Measurements from ENCODE around the gene SLC39A7.

Gene SLC39A7

GRCh38 chr6:33203443-33204164 is 2.9 kb downstream of the SLC39A7 start:
- DNase-seq (ENCODE audit: extremely low spot score, insufficient read length, low read depth) (no peak), FAIRE-seq (no peak)

DNA sequence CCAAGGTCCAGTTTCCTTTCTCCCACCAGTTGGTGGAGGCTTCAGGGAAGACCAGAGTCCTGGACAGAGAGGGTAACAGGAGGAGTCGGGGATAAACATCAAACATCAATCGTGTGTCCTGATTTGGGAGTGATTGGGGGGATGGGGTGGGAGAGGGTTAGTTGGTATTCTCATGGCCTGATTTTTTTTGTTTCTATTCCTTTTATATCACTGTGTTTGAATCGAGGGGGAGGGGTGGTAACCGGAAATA is 3.4 kb downstream of the SLC39A7 start:
- no peak for FAIRE-seq
- DNase-seq (ENCODE audit: extremely low spot score, insufficient read length, low read depth): no peak

DNA sequence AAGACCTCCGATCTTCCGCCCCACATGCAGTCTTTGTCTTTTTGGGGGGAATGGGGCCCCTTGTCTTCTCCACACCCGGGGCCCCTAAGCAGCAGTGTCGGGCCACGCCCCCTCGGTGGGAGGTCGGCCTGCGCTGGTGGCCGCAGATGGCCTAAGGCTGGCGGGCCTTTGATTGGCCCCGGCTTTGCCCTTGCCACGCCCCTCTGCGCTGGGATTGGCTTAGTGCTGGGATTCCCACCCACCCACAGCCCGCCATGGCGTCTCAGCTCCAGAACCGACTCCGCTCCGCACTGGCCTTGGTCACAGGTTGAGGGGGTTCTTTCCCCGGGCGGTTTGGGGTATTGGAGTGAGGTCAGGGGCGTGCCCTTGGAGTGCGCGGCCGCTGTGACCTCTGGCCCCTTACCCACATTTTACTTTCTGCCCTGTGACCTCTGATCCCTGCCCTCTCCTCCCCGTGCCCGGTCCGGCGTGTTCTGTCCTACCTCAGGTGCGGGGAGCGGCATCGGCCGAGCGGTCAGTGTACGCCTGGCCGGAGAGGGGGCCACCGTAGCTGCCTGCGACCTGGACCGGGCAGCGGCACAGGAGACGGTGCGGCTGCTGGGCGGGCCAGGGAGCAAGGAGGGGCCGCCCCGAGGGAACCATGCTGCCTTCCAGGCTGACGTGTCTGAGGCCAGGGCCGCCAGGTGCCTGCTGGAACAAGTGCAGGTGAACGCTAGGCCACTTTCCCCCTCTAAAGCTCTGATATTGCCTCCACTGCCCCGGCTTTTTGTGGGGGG is 3.9 kb downstream of the SLC39A7 start, which contains the start of gene HSD17B8:
TSS of gene HSD17B8 (plus strand) at position 241 of the 776 bp plus-strand sequence. CDS start at position 255, 14 bp downstream.
- FAIRE-seq (peak; percentile 90), DNase-seq (ENCODE audit: extremely low spot score, insufficient read length, low read depth) (peak; percentile 90)

- no peak for DNase-seq (ENCODE audit: extremely low spot score, insufficient read length, low read depth)
- FAIRE-seq: no peak
Measured at GRCh38 chr6:33205191-33206026, 4.7 kb downstream of the SLC39A7 start.

- FAIRE-seq (no peak), DNase-seq (ENCODE audit: extremely low spot score, insufficient read length, low read depth) (no peak)
Measured at GRCh38 chr6:33206027-33206863, 5.6 kb downstream of the SLC39A7 start.

GRCh38 chr6:33206864-33207551 is 6.3 kb downstream of the SLC39A7 start:
- no peak for DNase-seq (ENCODE audit: extremely low spot score, insufficient read length, low read depth)

GRCh38 chr6:33207552-33208090 is 7.0 kb downstream of the SLC39A7 start:
- no peak for FAIRE-seq
- no peak for DNase-seq (ENCODE audit: extremely low spot score, insufficient read length, low read depth)

More at GRCh38 chr6:33206864-33207551, 6.3 kb downstream of the SLC39A7 start:
- no peak for FAIRE-seq

DNA sequence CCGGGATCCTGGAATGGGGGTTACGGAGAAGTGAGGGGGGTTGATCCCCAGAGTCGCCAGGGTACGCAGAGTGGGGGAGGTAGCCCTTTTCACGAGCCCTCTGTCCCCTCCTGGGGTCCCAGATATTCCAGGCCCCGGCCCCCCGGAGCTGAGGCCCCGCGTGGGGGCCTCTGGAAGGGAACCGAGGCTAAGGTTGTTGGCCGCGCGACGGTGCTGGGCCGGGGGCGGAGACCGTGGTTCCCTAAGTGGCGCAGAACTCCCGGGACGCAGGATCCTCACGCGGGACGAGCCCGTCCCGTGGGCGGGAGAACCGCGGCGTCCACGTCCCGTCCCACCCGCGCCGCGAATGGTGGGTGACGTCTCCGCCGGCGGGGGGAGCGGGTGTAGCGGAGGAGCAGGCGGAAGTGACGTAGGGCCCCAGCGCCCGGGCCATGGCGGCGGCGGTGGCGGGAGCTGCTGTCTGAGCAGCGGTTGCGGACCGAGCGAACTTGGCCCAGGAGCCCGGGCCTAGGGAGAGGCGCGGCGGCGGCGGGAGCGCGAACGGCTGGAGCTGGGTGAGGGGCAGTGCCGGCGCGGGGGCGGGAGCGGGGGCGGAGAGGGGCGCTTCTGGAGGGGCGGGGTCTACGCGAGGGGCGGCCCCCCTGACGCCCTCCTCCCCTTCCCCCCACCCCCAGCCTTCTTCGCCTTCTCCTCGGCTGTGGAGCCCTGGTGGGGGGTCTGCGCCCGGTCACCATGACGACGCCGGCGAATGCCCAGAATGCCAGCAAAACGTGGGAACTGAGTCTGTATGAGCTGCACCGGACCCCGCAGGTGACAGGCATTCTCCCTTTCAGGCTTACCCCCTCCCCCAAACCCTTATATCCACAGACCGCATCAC is 7.7 kb downstream of the SLC39A7 start, which contains the start of gene RING1:
TSS of gene RING1 (plus strand) at position 410 of the 877 bp plus-strand sequence. CDS start at position 733, 323 bp downstream.
- FAIRE-seq: peak; percentile 69
- peak; percentile 89 for DNase-seq (ENCODE audit: extremely low spot score, insufficient read length, low read depth)

DNA sequence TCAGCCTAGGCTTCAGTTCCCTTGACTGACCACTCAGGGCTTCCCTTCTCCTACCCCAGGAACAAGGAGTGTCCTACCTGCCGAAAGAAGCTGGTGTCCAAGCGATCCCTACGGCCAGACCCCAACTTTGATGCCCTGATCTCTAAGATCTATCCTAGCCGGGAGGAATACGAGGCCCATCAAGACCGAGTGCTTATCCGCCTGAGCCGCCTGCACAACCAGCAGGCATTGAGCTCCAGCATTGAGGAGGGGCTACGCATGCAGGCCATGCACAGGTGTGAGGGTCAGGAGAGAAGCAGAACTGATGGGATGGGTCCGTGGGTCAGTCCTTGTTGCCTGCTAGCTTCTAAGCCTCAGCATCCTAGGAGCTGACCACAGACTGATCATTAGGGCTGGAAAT is 9.2 kb downstream of the SLC39A7 start:
- FAIRE-seq (no peak), DNase-seq (ENCODE audit: extremely low spot score, insufficient read length, low read depth) (no peak)

DNA sequence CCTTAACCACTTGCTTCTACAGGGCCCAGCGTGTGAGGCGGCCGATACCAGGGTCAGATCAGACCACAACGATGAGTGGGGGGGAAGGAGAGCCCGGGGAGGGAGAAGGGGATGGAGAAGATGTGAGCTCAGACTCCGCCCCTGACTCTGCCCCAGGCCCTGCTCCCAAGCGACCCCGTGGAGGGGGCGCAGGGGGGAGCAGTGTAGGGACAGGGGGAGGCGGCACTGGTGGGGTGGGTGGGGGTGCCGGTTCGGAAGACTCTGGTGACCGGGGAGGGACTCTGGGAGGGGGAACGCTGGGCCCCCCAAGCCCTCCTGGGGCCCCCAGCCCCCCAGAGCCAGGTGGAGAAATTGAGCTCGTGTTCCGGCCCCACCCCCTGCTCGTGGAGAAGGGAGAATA is 10.5 kb downstream of the SLC39A7 start:
- DNase-seq (ENCODE audit: extremely low spot score, insufficient read length, low read depth) (no peak), FAIRE-seq (no peak)

DNA sequence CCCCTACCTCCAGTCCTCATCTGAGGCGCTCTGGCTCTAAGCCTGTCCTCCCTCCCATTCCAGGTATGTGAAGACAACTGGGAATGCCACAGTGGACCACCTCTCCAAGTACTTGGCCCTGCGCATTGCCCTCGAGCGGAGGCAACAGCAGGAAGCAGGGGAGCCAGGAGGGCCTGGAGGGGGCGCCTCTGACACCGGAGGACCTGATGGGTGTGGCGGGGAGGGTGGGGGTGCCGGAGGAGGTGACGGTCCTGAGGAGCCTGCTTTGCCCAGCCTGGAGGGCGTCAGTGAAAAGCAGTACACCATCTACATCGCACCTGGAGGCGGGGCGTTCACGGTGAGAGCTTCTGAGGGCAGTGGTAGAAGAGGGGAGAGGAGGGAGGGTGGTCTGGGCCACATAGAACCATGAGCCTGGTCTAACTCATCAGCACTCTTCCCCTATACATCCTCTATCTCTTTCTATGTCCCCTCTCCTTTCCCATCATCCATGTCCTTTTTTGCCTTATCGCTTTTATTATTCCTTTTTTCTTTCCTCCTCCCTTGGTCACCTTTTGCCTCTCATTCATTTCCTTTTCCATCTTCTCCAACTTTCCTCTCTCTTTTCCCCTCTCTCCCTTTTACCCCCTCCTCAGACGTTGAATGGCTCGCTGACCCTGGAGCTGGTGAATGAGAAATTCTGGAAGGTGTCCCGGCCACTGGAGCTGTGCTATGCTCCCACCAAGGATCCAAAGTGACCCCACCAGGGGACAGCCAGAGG is 11.2 kb downstream of the SLC39A7 start:
- FAIRE-seq (no peak), DNase-seq (ENCODE audit: extremely low spot score, insufficient read length, low read depth) (no peak)

DNA sequence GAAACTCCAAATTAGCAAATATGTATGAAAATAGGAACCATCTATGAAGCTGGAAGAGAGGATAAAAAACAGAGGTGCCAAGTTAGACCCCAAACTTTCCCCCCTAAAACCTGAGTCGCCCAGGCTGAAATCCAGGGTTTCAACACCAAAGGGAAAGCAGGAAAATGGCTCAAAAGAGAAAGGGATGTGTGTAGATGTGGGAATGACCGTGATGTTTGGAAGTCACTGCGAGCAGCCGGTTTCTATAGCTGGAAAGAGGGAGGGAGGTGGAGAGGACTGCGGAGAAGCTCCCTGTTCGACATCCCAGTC is 12.1 kb downstream of the SLC39A7 start:
- DNase-seq (ENCODE audit: extremely low spot score, insufficient read length, low read depth) (no peak), FAIRE-seq (no peak)

GRCh38 chr6:33213166-33213988 is 12.7 kb downstream of the SLC39A7 start:
- DNase-seq (ENCODE audit: extremely low spot score, insufficient read length, low read depth) (no peak), FAIRE-seq (no peak)

GRCh38 chr6:33213989-33214335 is 13.3 kb downstream of the SLC39A7 start:
- no peak for DNase-seq (ENCODE audit: extremely low spot score, insufficient read length, low read depth)
- FAIRE-seq: no peak

GRCh38 chr6:33215271-33216116 is 14.8 kb downstream of the SLC39A7 start:
- FAIRE-seq (no peak), DNase-seq (ENCODE audit: extremely low spot score, insufficient read length, low read depth) (no peak)

DNA sequence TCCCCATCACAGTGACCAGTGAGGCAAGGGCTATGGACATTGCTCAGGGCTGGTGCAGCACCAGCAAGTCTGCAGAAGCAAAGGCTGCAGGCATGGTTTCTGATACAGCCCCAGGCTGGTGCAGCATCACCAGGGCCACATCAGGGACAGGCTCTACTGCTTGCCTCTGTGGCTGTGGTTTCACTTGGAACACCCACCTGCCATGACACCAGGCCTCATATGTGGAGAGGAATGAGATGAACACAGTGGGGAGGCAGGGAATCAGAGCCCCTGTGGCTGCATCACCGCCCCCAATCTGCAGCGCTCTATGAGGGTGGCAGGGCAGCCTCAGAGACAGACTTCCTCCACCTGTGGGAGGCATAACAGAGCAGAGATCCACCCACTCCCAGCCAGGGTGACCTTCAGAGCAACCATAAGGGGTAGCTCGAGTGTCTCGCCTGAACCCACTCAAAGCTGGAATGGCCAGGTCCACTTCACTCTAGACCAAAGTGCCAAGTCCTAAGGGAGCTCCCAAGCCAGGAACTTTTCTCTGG is 15.5 kb downstream of the SLC39A7 start:
- DNase-seq (ENCODE audit: extremely low spot score, insufficient read length, low read depth): no peak
- no peak for FAIRE-seq
